ENCODE measurements around the gene SIX2.

Gene SIX2

DNA sequence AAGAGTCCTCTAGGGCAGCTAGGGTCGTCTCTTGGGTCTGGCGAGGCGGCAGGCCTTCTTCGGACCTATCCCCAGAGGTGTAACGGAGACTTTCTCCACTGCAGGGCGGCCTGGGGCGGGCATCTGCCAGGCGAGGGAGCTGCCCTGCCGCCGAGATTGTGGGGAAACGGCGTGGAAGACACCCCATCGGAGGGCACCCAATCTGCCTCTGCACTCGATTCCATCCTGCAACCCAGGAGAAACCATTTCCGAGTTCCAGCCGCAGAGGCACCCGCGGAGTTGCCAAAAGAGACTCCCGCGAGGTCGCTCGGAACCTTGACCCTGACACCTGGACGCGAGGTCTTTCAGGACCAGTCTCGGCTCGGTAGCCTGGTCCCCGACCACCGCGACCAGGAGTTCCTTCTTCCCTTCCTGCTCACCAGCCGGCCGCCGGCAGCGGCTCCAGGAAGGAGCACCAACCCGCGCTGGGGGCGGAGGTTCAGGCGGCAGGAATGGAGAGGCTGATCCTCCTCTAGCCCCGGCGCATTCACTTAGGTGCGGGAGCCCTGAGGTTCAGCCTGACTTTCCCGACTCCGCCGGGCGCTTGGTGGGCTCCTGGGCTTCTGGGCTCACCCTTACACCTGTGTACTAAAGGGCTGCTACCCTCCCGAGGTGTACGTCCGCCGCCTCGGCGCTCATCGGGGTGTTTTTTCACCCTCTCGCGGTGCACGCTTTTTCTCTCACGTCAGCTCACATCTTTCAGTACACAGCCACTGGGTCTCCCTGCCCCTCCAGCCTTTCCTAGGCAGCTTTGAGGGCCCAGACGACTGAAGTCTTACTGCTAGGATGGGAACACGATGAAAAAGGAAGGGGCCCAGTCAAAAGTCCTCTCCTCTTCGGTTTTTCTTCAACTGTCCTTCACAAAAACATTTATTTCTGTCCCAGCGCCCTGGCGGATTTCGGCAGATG, 8.1 kb downstream of the SIX2 start:
- no peak for DNase-seq

DNA sequence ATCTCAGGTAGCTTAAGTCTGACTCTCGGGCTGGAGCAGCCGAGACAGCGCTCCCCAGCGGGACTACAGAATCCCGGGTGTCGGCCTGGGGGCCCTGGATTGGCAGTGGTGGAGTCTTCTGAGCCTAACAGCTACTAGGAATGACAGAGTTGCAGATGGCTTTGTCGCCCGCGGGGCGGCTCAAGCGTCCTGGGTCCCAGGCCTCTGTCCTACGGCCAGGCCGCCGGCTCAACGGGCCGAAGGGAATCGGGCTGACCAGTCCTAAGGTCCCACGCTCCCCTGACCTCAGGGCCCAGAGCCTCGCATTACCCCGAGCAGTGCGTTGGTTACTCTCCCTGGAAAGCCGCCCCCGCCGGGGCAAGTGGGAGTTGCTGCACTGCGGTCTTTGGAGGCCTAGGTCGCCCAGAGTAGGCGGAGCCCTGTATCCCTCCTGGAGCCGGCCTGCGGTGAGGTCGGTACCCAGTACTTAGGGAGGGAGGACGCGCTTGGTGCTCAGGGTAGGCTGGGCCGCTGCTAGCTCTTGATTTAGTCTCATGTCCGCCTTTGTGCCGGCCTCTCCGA, 8.8 kb downstream of the SIX2 start:
- DNase-seq = no peak

DNA sequence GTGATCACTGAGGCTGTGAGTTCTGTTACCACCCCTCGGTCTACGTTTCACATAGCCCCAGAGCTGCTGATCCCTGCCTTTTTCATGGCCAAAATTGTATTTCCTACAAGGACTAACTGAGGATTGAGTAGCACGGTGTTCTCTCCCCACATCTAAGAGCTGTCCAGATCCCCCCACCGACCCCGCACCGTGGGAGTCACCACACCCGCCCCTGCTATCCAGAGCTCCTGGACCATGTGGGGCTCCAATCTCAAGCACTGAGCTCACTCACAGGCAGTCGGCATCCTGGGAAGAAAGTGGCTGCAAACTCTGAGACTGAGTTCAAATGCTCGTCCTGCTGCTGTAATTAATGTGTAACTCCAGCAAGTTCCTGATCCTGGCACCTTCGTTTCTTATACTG, 9.7 kb downstream of the SIX2 start:
- no peak for DNase-seq

DNA sequence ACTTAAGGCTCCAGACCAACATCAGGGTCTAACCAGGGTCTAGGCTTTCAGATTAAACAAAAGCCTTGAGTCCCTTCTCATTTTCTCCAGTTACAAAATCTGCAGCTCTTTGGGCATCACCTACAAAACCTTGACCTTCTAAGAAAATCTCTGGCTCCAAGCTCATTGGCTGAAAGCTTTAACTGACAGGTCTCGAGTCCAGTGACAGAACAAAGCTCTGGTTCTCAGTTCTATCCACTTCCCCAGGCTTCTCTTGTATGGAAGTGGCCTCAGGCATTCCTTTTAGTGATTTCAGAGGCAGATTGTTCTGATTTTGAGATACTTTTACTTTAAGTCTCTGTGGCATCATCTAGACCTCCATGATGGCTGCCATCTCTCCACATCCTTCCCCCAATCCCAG, 11.3 kb downstream of the SIX2 start:
- DNase-seq = no peak

- DNase-seq = no peak
Measured at GRCh38 chr2:44996356-44996755, 12.9 kb downstream of the SIX2 start.

DNA sequence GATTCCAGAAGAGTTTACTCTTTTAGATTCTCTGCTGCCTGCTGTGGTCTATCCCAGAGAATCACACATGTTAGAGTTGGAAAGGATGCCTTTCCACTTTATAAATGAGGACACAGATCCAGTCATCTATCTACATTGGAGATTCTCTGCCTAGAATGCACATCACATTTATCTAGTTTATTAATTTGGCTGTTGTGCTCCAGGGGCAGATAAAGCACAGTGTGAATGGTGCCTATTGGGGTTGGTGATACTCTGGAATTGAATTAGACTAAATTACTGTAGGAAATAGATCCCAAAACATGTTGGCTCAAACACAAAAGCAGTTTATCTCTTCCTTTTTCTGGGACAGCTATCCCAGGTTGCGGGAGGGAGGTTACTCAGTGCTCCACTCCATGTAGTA, 14.9 kb downstream of the SIX2 start:
- DNase-seq = no peak

- no peak for DNase-seq
Measured at GRCh38 chr2:44989176-44989575, 20.1 kb downstream of the SIX2 start.

- DNase-seq = no peak
Measured at GRCh38 chr2:44983836-44984604, 25.2 kb downstream of the SIX2 start.

- DNase-seq = peak; percentile 66 to 83
Measured at GRCh38 chr2:44981714-44982108, 27.5 kb downstream of the SIX2 start.

DNA sequence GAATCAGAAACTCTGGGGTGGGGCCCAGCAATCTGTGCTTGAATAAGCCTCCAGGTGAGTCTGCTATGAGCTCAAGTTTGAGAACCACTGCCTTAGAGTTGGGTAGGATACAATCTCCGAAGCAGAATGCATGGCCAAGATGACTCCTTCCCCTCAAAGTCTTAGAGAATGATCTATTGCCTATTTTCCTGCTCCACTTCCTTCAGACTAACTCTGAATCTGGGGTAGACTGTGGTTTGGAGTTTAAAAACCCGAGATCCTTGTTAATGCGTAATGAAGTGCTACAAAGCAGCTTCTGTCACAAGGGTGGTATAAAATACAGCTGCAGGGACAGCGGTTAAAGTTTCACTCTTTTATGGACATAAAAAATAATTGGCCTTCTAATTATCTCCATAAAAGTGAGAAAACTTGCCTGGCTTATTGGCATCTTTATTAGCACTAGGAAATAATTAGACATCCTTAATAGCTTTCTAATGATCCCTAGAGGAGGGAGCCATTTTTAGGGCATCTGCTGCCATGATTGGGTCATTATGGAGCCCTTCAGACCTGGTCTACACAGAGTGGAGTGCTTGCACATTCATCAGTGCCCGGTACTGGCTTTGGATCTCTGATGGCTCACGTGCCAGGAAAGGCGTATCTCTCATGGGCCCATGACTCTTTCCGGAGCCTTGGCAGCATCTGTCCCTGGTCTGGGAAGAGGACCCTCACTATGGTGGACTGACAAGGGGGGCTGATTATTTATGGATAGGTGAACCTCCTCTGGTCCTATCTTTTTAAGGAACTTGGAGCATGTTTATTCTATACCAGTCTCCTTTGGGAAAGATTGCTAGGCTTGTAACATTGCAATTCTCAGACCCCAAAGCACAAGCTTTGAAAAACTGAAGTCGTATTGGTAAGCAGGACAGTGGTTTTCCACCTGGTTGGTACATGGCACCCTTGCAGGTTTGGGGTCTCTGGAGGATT, 28.2 kb downstream of the SIX2 start:
- DNase-seq = peak; percentile 58 to 59

DNA sequence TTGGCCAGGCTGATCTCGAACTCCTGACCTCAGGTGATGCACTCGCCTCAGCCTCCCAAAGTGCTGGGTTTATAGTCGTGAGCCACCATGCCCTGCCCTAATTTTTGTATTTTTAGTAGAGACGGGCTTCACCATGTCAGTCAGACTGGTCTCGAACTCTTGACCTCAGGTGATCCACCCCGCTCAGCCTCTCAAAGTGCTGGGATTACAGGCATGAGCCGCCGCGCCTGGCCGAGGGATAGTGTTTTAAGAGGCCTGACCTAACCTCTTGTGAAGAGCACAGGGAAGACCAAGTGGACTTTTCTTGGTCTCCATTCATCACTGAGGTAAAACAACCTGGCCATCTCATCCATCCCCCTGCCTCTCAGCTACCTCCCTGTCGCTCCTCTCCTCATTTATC, 29.7 kb downstream of the SIX2 start:
- no peak for DNase-seq

GRCh38 chr2:44975571-44976450, 33.4 kb downstream of the SIX2 start:
- no peak for DNase-seq

DNA sequence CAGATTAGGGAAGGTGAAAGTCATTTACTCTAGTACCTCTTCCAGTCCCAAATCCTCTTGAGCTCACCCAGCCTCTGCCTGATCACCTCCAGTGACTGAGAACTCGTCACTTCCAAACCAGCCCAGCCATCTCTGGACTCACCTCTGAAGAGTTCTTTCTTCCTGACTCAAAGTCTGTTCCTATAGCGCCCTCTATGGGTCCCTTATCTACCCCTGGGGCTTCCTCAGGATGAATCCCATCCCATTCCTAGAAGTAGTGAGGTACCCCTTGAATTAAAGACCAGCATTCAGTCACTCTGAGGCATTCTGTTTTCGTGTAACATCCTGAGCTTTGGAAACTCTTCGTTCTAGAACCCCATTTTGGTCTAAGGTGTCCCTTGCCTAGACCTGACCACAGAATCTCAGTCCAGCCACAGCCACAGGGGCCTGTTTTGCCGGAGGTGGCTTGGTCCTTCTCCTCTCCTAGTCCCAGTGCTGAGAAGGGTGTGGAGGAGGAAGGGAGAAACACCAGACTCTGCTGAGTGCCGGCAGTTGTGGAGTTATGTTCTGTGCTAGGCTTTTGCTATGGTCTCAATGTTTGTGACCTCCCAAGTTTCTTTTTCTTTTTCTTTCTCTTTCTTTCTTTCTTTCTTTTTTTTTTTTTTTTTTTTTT, 35.1 kb downstream of the SIX2 start:
- peak; percentile 69 to 85 for DNase-seq

DNA sequence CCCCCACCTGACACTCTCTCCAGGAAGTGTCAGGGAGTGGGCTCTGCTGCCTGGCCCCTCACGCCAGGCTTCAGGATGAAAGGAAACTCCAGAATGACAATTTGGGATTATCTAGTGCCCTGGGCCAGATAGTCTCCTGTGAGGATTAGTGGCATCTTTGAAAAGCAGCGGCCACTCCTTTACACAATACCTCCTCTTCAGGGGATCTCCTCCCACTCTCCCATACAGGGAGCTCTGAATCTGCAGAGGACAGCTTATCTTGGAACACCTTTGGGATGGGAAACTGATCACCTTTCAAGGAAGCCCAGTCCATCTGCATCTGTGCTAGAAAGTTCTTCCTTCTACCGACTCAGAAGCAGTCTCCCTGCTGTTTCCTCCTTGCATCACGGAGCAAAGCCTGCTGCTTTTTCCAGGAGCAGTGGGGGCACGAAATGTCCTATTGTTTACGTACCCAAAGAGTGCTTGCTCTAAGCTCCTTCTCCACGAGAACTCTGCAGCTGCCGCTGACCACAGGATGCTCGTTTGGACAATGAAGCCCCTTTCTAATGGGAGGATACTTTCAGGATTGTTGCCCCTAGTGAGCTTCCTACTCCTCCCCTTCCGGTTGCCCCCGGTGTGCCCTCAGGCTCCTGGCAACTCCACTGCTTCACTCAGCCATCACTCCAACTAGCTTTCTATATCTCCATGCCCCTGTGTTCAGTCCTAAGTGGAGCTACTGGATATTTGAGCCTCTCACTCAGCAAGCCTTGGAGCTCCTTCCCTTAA, 36.3 kb downstream of the SIX2 start:
- DNase-seq = peak in 1 of 2 experiments; percentile 50

GRCh38 chr2:44970846-44971450, 38.3 kb downstream of the SIX2 start:
- DNase-seq = no peak

- DNase-seq = no peak
Measured at GRCh38 chr2:44969936-44970335, 39.3 kb downstream of the SIX2 start.

- DNase-seq = no peak
Measured at GRCh38 chr2:44967727-44968432, 41.4 kb downstream of the SIX2 start.

GRCh38 chr2:44967056-44967455, 42.2 kb downstream of the SIX2 start:
- no peak for DNase-seq

- DNase-seq = no peak
Measured at GRCh38 chr2:44965684-44966083, 43.6 kb downstream of the SIX2 start.
